K562 (cell line): Measurements from ENCODE around the gene CELF6. TPM values are rescaled to one million over a fixed set of nuclear protein-coding genes. Genes with fewer than 3 reads are reported as not detected.

Experiments used
- ATAC-seq: fragments of 200-7000 bp; cut with Tn5 transposase; 3 replicates; pipeline ENCODE4 v1.9.1; 2020; ENCODE audit warnings: moderate library complexity
- BruUV-seq: library from RNA; stranded (reverse); fragments of 400-500 nt; replicated peaks from 2 replicates; lab custom pipeline; 2021; lab: Mats Ljungman, UMichigan
- CTCF ChIA-PET: fragments of 300-600 bp; formaldehyde crosslinking; extraction: SDS; loops from one replicate; lab custom pipeline; 2021; ENCODE audit warnings: low intra/inter-chr PET ratio; lab: Yijun Ruan, JAX
- POLR2A ChIA-PET: fragments of 300-600, 350-650 bp; sonication (Branson Sonifier 250); formaldehyde crosslinking; extraction: SDS; loops from one replicate; lab custom pipeline; 2021; ENCODE audit warnings: antibody characterized with exemption, inconsistent platforms; lab: Yijun Ruan, JAX
- DNase-seq, 4 experiments: peaks; one replicate each; pipeline versions ENCODE4 v3.0.0 to v3.0.0-alpha.2; 2011 to 2018; ENCODE audit warnings: low spot score in 3 of 4, mixed read lengths in 3 of 4; ENCODE audit errors: extremely low read depth in 1 of 4
- FAIRE-seq: peaks from 2 replicates; lab custom pipeline; 2011; peaks lifted over from hg19 to GRCh38; lab: Jason Lieb, UNC
- H2AFZ ChIP-seq: 2 replicates; pipeline ENCODE4 v1.6.0; 2011; ENCODE audit warnings: low read depth, low read length, control low read depth, inconsistent platforms
- H3K27ac ChIP-seq: fragments of 200-600 bp; 3 replicates; pipeline ENCODE4 v1.8.0; 2011; ENCODE audit warnings: low read depth, mild to moderate bottlenecking, control low read depth, inconsistent platforms, low read length, moderate library complexity, mixed read lengths; ENCODE audit errors: extremely low read depth
- H3K27me3 ChIP-seq, 2 experiments: fragments of 300-600 bp in 1 of 2; 2 replicates in 1 of 2; 3 replicates in 1 of 2; pipeline versions ENCODE4 v1.6.0 to v1.8.0; 2011; ENCODE audit warnings: inconsistent platforms in 2 of 2, low read length in 2 of 2, mild to moderate bottlenecking in 1 of 2, mixed read lengths in 1 of 2, moderate library complexity in 1 of 2; ENCODE audit not compliant: control insufficient read depth in 2 of 2, insufficient read depth in 2 of 2
- H3K36me3 ChIP-seq: fragments of 300-600 bp; 3 replicates; pipeline ENCODE4 v1.8.0; 2011; ENCODE audit warnings: mild to moderate bottlenecking, low read length, inconsistent platforms; ENCODE audit not compliant: control insufficient read depth, insufficient read depth
- H3K4me1 ChIP-seq, 2 experiments: fragments of 200-600 bp in 1 of 2; replicated peaks in 1 of 2; 2 replicates in 1 of 2; 3 replicates in 1 of 2; pipeline versions ENCODE4 v1.5.1 to v1.8.0; 2011; ENCODE audit warnings: inconsistent platforms in 2 of 2, low read length in 2 of 2, mild to moderate bottlenecking in 1 of 2, mixed read lengths in 1 of 2, moderate library complexity in 1 of 2; ENCODE audit not compliant: control insufficient read depth in 2 of 2, insufficient read depth in 2 of 2
- H3K4me2 ChIP-seq: 2 replicates; pipeline ENCODE4 v1.6.1; 2011; ENCODE audit warnings: low read length, control low read depth, inconsistent platforms, mixed read lengths; ENCODE audit not compliant: insufficient read depth
- H3K4me3 ChIP-seq: fragments of 200-600 bp; sonication (generic), shearing (Covaris generic); 2 replicates; pipeline ENCODE4 v1.5.1; 2016; ENCODE audit warnings: control low read depth, inconsistent platforms
- H3K79me2 ChIP-seq: fragments of 200-600 bp; 3 replicates; pipeline ENCODE4 v1.8.0; 2011; ENCODE audit warnings: low read length, inconsistent platforms; ENCODE audit not compliant: control insufficient read depth, insufficient read depth
- H3K9ac ChIP-seq, 2 experiments: 2 replicates each; pipeline versions ENCODE4 v1.6.0 to v1.6.1; 2011; ENCODE audit warnings: low read depth in 2 of 2, low read length in 2 of 2, control low read depth in 1 of 2, inconsistent platforms in 1 of 2, mild to moderate bottlenecking in 1 of 2, mixed read lengths in 1 of 2; ENCODE audit not compliant: insufficient read depth in 1 of 2
- H3K9me1 ChIP-seq: one replicate; pipeline ENCODE4 v1.6.0; 2011; ENCODE audit warnings: inconsistent platforms, mild to moderate bottlenecking, low read length, moderate library complexity; ENCODE audit not compliant: control insufficient read depth, insufficient read depth
- H3K9me3 ChIP-seq: replicated peaks from 2 replicates; pipeline ENCODE4 v1.5.1; 2011; ENCODE audit warnings: low read depth, low read length, inconsistent platforms; ENCODE audit not compliant: control insufficient read depth, insufficient read depth
- H4K20me1 ChIP-seq: replicated peaks from 2 replicates; pipeline ENCODE4 v1.6.1; 2011; ENCODE audit warnings: low read length, inconsistent platforms, mixed read lengths; ENCODE audit not compliant: control insufficient read depth, insufficient read depth
- CBX8 ChIP-seq: fragments of 200-600 bp; sonication (generic); IDR thresholded peaks from 2 replicates; pipeline ENCODE4 v1.6.1; 2012; ENCODE audit warnings: borderline replicate concordance, mixed run types, low read depth, mild to moderate bottlenecking, moderate library complexity, mixed read lengths, low read length, control low read depth, inconsistent platforms; ENCODE audit not compliant: poor library complexity, severe bottlenecking; ENCODE audit errors: extremely low read depth
- CEBPG ChIP-seq, 3 experiments: fragments of 200-800 bp in 1 of 3; sonication (Bioruptor generic) in 1 of 3; sonication (generic) in 1 of 3; formaldehyde crosslinking in 1 of 3; IDR thresholded peaks in 2 of 3; conservative IDR thresholded peaks in 1 of 3; 2 replicates each; pipeline versions ENCODE4 v1.6.1 to v1.8.0; 2016 to 2022; ENCODE audit warnings: missing compliant biosample characterization in 2 of 3, missing genetic modification characterization in 2 of 3, mild to moderate bottlenecking in 1 of 3, missing genetic modification reagents in 1 of 3
- CSDE1 ChIP-seq, 2 experiments: fragments of 450-650 bp; IDR thresholded peaks; 2 replicates each; pipeline ENCODE4 v1.6.1; 2016; ENCODE audit warnings: mild to moderate bottlenecking in 1 of 2
- DDX20 ChIP-seq: fragments of 450-650 bp; IDR thresholded peaks from 2 replicates; pipeline ENCODE4 v1.6.1; 2016; ENCODE audit warnings: missing genetic modification characterization, low read depth, mild to moderate bottlenecking, missing compliant biosample characterization, moderate library complexity
- HDAC2 ChIP-seq: fragments of 450-650 bp; IDR thresholded peaks from 2 replicates; pipeline ENCODE4 v1.6.1; 2016; ENCODE audit warnings: mild to moderate bottlenecking
- HLTF ChIP-seq: fragments of 450-650 bp; IDR thresholded peaks from 2 replicates; pipeline ENCODE4 v1.6.1; 2016
- HOMEZ ChIP-seq: fragments of 250-450 bp; sonication (Bioruptor Pico); IDR thresholded peaks from 2 replicates; pipeline ENCODE4 v1.4.0; 2020; ENCODE audit warnings: mild to moderate bottlenecking, moderate library complexity
- HSF4 ChIP-seq: fragments of 250-450 bp; sonication (Bioruptor Pico); IDR thresholded peaks from 2 replicates; pipeline ENCODE4 v2.1.2; 2022; ENCODE audit warnings: mild to moderate bottlenecking, moderate library complexity, borderline replicate concordance
- NFE2 ChIP-seq: IDR thresholded peaks from 2 replicates; pipeline ENCODE4 v1.6.1; 2014; ENCODE audit warnings: antibody characterized with exemption, low read depth
- PBX2 ChIP-seq, 2 experiments: IDR thresholded peaks in 1 of 2; conservative IDR thresholded peaks in 1 of 2; 2 replicates each; pipeline ENCODE4 v1.6.1; 2016; ENCODE audit warnings: low read depth in 2 of 2, mild to moderate bottlenecking in 1 of 2, missing compliant biosample characterization in 1 of 2, missing genetic modification characterization in 1 of 2, moderate library complexity in 1 of 2
- RBBP5 ChIP-seq: fragments of 200-600 bp; sonication (generic); IDR thresholded peaks from 2 replicates; pipeline ENCODE4 v1.6.1; 2012; ENCODE audit warnings: borderline replicate concordance, mild to moderate bottlenecking, low read length, control low read depth, inconsistent platforms; ENCODE audit not compliant: insufficient read depth, poor library complexity, severe bottlenecking
- ZNF143 ChIP-seq: sonication (generic); formaldehyde crosslinking; IDR thresholded peaks from 2 replicates; pipeline ENCODE4 v1.9.0; 2022; ENCODE audit warnings: mild to moderate bottlenecking, missing genetic modification reagents
- ZNF224 ChIP-seq: sonication (generic); formaldehyde crosslinking; IDR thresholded peaks from 2 replicates; pipeline ENCODE4 v1.8.0; 2022; ENCODE audit warnings: mild to moderate bottlenecking, missing genetic modification reagents
- ZNF444 ChIP-seq: fragments of 250-450 bp; sonication (Bioruptor Pico); IDR thresholded peaks from 2 replicates; pipeline ENCODE4 v1.4.0; 2020; ENCODE audit warnings: mild to moderate bottlenecking, moderate library complexity
- WGBS: fragments of 100-300 bp; shearing (Covaris generic); methylation state at CpG from one replicate; pipeline ENCODE4 v1.1.6; 2016; ENCODE audit warnings: low coverage, mixed read lengths; ENCODE audit not compliant: insufficient coverage; ENCODE audit errors: missing lambda C conversion rate; 5-methylcytosine and 5-hydroxymethylcytosine counted together
- in situ Hi-C: fragments of 300-500 bp; cut with MboI; formaldehyde crosslinking; loops from 4 replicates; pipeline ENCODE4 v1.15.0; 2018; ENCODE audit warnings: inconsistent platforms, mixed read lengths
- intact Hi-C: fragments of 100-400 bp; cut with micrococcal nuclease; formaldehyde crosslinking; loops from 2 replicates; pipeline ENCODE4 v1.14.2; 2022
- polyA plus RNA-seq, 8 experiments: library from polyadenylated mRNA; depleted of rRNA in 4 of 8; stranded (reverse) in 5 of 8; unstranded in 3 of 8; fragments of >200 nt; fragmentation: Nextera tagmentation in 2 of 8; fragmentation: Illumina TruSeq in 1 of 8; extraction: Ambion mirVana in 2 of 8; extraction: Trizol in 1 of 8; gene quantifications; 2 replicates each; pipeline versions ENCODE4 v1.2.1 to v1.2.3, GENCODE V29; 2011 to 2014; ENCODE audit warnings: inconsistent platforms in 1 of 8, missing spikeins in 1 of 8
- total RNA-seq, 7 experiments: library from RNA; depleted of rRNA in 6 of 7; stranded (reverse); fragments of >200 nt in 6 of 7; fragmentation: Illumina TruSeq in 2 of 7; extraction: Trizol in 2 of 7; gene quantifications; 2 replicates each; pipeline versions ENCODE4 v1.2.1 to v1.2.3, GENCODE V29; 2011 to 2021; ENCODE audit warnings: low replicate concordance in 1 of 7

CELF6 gene
- total and polyA plus RNA-seq, 9 of the 15 experiments (the other 6 are each of a cell fraction or from before 2014, with no cell fraction given), result 0.01 to 0.11 TPM; not detected in 7

GRCh38 chr15:72281713-72282112, 38.2 kb downstream of the CELF6 start (continued):
- TF ChIP-seq PBX2 (CRISPR knock-in tag; IDR thresholded peaks at IDR 0.05; ENCODE audit: low read depth) (no peak), PBX2 (tag; conservative IDR thresholded peaks at IDR 0.05; ENCODE audit: low read depth) (no peak), CSDE1 (IDR thresholded peaks at IDR 0.05) (no peak), NFE2 (peak; percentile 39; the same call in 1 of the 2 replicates), CBX8 (no peak)

GRCh38 chr15:72280751-72281150, 39.2 kb downstream of the CELF6 start:
- Histone ChIP-seq H3K36me3 (no peaks in the 10 kb centered on the region), H3K9me3 (no peaks in the 10 kb centered on the region), H3K27me3 (peaks cover 4% of the 10 kb centered on the region in 2 experiments; a peak in 2 of 5 replicates), H3K4me2 (no peak overlapping the region), H3K9me1 (no peaks in the 10 kb centered on the region), H3K27ac (no peak overlapping the region), H2AFZ (no peak overlapping the region), H3K9ac (no peak overlapping the region), H3K4me3 (no peak overlapping the region), H3K4me1 (peaks cover 0 to 3% of the 10 kb centered on the region in 2 experiments; a peak in 3 of 5 replicates), H3K79me2 (no peaks in the 10 kb centered on the region), H4K20me1 (no peaks in the 10 kb centered on the region)
- intact Hi-C loops, result no loop called here
- no peak for FAIRE-seq
- BruUV-seq, result no TSS peak
- POLR2A ChIA-PET, result no interaction called here
- in situ Hi-C loops, result no loop called here
- ATAC-seq, result no peak
- WGBS, result 60% methylated on average over 2 of the region's 2 CpGs
- CTCF ChIA-PET, result no interaction called here
- DNase-seq, result no peak
- no peak for TF ChIP-seq RBBP5
- TF ChIP-seq ZNF143 (CRISPR knock-in tag), result no peak
- TF ChIP-seq ZNF224 (CRISPR knock-in tag), result no peak
- TF ChIP-seq HLTF, result no peak
- TF ChIP-seq ZNF444 (CRISPR knock-in tag), result no peak
- no peak for TF ChIP-seq CEBPG (CRISPR knock-in tag; IDR thresholded peaks at IDR 0.05)
- no peak for TF ChIP-seq CEBPG (tag; conservative IDR thresholded peaks at IDR 0.05 in 1 of 2, IDR thresholded peaks at IDR 0.05 in 1 of 2)
- no peak for TF ChIP-seq HDAC2
- no peak for TF ChIP-seq DDX20 (tag)
- no peak for TF ChIP-seq HOMEZ (CRISPR knock-in tag)
- TF ChIP-seq HSF4, result no peak
